Measurements from ENCODE around the gene MS4A4E.
"Not testable (repeated sequence)": the region's sequence is repeated elsewhere in the genome, so short reads cannot be mapped to it uniquely, and the experiment has no call there.

The MS4A4E gene

DNA sequence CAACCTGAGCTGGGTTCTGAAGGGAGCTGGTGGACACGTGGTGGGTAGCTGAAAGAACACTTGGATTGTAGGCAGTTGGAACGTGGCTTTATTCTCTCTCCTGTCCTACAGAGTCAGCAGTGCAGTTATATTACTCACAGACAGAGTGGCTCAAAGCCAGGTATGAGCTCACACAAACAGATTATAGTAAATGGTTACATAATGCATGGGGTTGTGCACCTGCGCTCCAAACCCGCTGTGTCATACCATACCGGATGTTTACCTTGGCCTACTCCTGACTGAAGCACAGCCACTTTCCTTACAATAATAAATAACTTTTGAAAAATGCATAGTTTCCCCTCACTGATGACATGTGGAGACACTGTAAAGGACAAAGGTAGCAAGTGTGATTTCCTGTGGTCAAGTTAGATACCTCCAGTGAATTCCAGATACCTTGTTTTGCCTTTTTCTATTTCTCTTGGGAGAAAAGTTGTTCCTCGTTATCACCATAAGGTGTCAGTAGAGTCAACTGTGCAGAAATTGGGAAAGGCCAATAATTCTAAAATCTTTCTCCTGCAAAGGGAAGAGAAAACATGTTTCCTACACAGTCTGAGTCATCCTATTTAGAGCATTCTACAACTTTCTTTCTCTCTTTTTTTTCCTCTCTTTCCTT, 73.5 kb downstream of the MS4A4E start:
- DNase-seq: no peak

DNA sequence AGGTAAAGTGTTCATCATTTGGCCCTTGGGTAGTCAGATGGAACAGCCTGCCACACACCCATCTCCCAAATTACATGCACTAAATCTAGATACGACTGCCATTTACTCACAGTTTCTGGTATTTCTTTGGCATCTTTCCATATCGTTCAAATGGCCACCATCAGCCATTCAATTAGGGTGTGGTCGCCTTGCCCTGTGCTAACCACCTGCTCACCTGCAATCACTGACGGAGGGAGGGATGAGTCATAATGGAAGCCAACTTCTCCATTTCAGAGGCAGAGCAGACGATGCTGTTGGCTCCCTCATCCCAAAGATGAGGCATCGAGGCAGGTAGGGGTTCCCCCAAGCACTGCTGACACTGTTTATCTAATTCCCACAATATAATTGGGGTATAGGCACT, 74.6 kb downstream of the MS4A4E start:
- no peak for DNase-seq

DNA sequence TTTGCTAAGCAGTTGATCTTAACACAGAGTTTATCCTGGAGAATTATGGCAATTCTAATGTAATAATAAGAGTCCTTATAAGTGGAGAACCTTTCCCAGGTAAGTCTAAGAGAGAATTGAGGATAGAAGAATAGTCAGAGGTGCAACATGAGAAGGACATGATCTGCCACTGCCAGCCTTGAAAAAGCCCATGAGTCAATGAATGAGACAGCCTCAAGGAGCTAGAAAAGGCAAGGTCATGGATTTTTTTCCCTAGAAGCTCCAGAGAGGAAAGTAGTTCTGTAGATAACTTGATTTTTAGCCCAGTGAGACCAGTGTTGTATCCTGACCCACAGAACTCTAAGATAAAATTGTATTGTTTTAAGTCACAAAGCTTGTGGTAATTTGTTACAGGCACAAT, 77.0 kb downstream of the MS4A4E start:
- DNase-seq: no peak

DNA sequence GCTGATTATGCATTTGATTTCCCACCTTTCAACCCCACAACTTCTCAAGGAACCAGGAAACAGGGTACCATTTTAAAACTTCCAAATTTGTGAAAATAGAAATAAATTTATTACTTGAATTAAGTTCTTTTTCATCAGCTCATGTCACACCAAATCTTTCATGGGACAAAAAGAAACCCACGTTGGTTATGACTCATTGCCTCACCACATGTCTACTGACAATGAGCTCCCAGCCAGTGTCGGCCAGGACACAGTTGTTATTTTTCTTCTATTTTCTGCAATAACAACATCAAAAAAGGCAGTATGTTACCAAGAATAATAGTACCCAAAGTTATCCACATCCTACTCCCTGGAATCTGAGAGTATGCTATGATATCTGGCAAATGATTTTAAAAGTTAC, 77.4 kb downstream of the MS4A4E start:
- DNase-seq: no peak

DNA sequence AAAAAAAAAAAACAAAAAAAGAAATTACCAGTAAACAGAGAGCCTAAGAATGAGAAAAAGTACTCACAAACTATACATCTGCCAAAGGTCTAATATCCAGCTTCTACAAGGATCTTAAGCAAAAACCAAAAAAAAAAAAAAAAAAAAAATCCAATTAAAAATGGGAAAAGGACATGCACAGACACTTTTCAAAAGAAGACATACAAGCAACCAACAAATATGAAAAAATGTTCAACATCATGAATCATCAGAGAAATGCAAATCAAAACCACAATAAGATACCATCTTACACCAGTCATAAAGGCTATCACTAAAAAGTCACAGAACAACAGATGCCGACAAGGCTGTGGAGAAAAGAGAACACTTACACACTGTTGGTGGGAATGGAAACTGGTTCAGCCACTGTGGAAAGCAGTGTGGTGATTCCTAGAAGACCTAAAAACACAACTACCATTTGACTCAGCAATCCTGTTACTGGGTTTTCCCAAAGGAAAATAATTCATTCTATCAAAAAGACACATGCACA, 78.3 kb downstream of the MS4A4E start:
- no peak for DNase-seq

DNA sequence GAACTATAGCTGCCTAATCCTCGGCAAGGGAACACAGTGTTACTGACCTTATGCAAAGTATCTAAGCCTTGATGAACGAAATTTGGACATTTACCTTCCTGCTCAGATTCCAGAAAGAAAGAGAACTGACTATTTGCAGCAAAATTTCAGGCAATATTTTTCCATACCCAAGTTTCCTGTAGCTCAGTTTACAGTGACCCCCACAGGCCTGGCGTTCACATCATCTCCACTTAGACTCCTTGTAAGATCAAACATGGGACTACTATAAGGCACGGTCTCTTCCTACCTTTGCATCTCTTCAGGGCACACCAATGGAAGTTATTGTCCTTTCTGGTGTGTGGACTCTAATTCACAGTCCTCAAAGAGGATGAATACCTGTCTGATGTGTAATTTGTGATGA, 81.2 kb downstream of the MS4A4E start:
- DNase-seq: no peak

DNA sequence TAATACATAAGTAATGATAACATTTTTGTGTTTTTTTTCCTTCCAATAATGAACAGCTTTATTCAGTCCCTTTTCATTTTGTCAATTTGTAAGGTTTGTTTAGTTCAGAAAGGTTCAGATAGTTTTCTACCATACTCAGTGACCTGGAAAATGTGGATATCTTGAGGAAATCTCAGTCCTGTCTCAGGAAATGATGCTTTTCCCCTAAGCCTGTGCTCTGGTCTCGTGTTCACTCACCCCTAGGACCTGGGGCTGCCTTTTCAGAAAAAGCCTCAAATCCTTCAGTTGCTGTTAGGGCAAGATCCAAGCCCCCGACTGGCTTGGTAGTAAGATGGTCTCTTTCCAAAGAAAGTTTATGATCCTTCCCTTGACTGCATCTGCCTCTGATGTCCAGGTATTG, 81.8 kb downstream of the MS4A4E start:
- no peak for DNase-seq

DNA sequence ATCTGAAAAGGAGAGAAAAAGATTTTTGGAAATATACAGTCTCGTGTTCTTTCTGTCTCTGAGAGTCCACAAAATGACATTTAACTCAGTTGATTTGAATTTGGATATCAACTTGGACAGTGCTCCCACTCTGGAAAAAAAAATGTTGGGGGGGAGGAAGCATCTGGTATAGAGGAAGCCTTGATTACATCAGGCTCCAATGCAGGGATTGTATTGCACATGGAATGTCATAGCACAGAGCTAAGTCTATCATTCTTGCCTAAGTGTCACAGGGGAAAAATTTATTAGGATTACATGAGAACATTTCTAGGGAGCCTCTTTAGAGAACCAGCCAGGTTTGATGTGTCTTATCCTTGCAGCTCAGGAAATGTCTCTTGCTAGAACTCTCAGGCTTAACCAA, 83.1 kb downstream of the MS4A4E start:
- no peak for DNase-seq

DNA sequence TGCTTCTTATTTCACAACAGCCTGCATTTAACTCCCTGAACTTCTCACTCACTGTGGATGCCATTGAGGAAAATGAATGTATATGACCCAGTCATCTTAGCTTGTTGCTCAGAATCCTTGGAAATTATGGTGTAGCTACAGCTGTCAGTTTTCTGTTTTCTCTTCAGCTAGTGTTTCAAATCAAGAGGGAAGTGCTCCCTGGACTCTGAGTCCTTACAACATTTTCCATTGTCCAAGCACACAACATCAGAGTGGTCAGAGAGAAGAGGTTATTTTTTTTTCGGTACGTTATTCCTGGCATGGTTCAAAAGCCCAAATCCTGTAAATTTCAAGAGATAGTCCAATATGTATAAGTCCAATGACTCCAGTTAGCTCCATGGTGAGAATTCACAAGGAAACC, 83.7 kb downstream of the MS4A4E start:
- DNase-seq: no peak

DNA sequence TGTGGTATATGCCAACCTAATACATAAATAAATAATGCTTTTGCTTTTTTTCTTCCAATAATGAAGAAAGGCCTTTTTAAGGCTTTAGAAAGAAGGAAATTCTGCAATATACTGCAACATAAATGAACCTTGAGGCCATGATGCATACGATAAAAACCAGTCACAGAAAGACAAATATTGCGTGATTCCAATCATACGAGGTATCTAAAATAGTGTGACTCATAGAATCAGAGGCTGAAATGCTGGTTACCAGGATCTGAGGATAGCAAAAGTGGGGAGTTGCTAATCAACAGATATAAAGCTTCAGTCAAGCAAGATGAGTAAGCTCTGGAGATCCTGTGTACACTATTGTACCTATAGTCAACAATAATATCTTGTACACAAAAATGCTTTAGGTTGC, 84.3 kb downstream of the MS4A4E start:
- no peak for DNase-seq

DNA sequence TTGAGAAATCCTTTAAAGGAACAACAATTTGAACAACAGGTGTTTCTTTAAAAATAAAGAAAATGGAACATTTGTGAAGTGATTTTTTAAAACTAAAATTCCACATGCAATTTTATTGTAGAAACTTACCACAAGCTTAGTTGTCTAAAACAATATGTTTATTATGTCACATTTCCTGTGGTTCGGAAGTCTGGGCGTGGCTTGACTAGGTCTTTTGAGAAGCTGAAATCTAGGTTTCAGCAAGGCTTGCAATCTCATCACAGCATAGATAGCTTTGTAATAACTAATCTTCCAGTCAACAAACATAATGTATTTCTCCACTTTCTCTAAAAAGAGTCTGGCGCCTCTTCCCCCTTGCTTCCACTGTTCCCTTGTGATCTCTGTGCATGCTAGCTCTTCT, 87.0 kb downstream of the MS4A4E start:
- no peak for DNase-seq

DNA sequence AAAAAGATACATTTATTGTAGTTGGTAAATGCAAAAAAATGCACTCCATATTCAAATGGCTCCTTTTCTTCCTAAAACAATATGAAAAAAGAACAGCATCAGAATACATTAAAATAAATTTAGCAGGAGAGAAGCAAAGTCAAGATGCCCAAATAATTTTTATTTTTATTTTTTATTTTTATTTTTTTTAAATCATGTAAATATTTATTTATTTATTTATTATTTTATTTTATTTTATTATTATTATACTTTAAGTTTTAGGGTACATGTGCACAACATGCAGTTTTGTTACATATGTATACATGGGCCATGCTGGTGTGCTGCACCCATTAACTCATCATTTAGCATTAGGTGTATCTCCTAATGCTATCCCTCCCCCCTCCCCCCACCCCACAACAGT, 90.2 kb downstream of the MS4A4E start:
- DNase-seq: not testable (repeated sequence)

DNA sequence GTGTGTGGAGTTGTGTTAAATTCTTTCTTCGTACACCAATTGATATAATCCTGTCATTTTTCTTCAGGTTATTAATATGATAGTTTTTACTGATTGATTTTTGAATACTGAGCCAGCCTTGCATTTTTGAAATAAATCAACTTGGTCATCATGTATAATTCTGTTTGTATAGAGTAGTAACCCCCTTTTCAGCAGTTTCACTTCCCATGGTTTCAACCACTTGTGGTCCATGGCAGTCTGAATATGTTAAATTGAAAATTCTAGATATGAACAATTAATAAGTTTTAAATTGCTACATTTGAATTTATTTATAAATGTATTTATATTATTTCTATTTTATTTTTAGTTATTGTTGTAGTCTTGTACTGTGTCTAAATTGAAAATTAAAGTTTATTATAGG, 92.7 kb downstream of the MS4A4E start:
- no peak for DNase-seq

All from NCI-H1930 (cell line).